ENCODE results near the gene MRPS18A. TPM values are rescaled to one million over a fixed set of nuclear protein-coding genes. Genes with fewer than 3 reads are reported as not detected.

Gene MRPS18A
- total and polyA plus RNA-seq, 9 of the 15 experiments (the other 6 are each of a cell fraction or from before 2014, with no cell fraction given): 87.5 to 243 (median 125) TPM

DNA sequence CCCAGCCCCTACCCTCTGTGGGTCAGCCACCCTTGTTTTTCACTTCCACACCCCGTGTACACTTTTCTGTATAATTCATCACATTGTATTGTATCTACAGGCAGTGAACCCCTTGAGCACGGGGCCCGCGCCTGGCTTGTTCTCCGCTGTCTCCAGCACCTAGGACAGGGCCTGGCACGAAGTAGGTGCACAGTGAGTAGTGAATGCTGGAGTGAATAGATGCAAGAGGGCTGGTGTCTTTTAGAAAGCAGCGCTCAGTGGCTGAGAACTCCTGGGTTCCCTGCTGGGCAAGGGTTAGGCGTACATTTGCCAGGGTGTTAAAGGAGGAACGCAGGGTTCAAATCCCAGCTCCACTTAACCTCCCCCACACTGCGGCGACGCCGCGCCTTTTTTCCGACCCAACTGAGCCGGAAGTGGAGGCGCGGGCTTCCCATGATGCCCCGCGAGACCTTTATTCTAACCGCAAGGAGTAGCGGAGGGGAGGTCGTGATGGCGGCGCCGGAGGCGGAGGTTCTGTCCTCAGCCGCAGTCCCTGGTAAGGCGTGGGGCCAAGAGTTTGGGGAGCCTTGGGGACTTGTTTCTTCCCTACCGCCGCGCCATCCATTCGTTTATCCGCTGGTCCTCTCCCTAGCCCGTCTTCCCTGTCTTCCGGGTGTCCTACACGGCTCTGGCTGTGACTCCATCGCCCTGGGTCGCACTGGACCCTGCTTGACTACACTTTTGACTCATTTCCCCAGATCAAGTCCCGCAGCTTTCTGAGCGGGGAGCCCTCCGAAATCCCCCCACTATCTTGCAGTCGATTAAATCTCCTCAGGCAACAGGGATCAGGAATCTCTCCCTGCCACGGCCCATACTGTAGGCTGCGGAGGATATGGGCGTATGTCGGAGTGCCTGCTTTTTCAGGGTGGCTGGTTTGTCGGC is 51.9 kb downstream of the MRPS18A start, which contains the start of gene MAD2L1BP (continued):
- TF ChIP-seq MED1 (CRISPR knock-in tag; IDR thresholded peaks at IDR 0.05; ENCODE audit: borderline replicate concordance) (no peak), GABPB1 (CRISPR knock-in tag; IDR thresholded peaks at IDR 0.05) (peak; percentile 90), ZNF785 (CRISPR knock-in tag; IDR thresholded peaks at IDR 0.05) (no peak), MYBL2 (IDR thresholded peaks at IDR 0.05; ENCODE audit: low read depth) (no peak; the same call in 1 of the 2 replicates), MYBL2 (CRISPR knock-in tag; IDR thresholded peaks at IDR 0.05; ENCODE audit: borderline replicate concordance) (no peak), TCF7L2 (IDR thresholded peaks at IDR 0.05; ENCODE audit: low read depth, low read length) (0 out of 2 replicates have a peak, but pooled peaks have one; percentile 9), ZNF507 (tag; conservative IDR thresholded peaks at IDR 0.05) (no peak), SOX6 (IDR thresholded peaks at IDR 0.05) (peak; percentile 70; the same call in 1 of the 2 replicates), RCOR1 (IDR thresholded peaks at IDR 0.05; ENCODE audit: borderline replicate concordance in 1 of 2, low read depth in 2 of 2, low read length in 2 of 2) (peak; percentile 90 to 98), SLC30A9 (CRISPR knock-in tag; IDR thresholded peaks at IDR 0.05) (no peak), CBX1 (IDR thresholded peaks at IDR 0.05; ENCODE audit: low read depth) (peak; percentile 48; the same call in 1 of the 2 replicates), RBM25 (IDR thresholded peaks at IDR 0.05; ENCODE audit: low read depth, low read length, severe bottlenecking) (peak; percentile 66), ZNF668 (CRISPR knock-in tag; IDR thresholded peaks at IDR 0.05) (peak; percentile 80; the same call in 1 of the 2 replicates), GATA2 (CRISPR knock-in tag; IDR thresholded peaks at IDR 0.05) (peak; percentile 16; the same call in 1 of the 2 replicates), TEAD4 (IDR thresholded peaks at IDR 0.05; ENCODE audit: low read length) (peak; percentile 66; the same call in 1 of the 2 replicates), TEAD4 (CRISPR knock-in tag; IDR thresholded peaks at IDR 0.05; ENCODE audit: borderline replicate concordance) (no peak), ASH1L (IDR thresholded peaks at IDR 0.05; ENCODE audit: borderline replicate concordance, low read depth, partially characterized antibody) (peak; percentile 36), HNRNPLL (IDR thresholded peaks at IDR 0.05; ENCODE audit: low read depth, low read length, poor library complexity, severe bottlenecking) (peak; percentile 51), PTBP1 (IDR thresholded peaks at IDR 0.05; ENCODE audit: low read depth, low read length) (peak; percentile 86; the same call in 1 of the 2 replicates)
- TF ChIP-seq, protein P1, sequence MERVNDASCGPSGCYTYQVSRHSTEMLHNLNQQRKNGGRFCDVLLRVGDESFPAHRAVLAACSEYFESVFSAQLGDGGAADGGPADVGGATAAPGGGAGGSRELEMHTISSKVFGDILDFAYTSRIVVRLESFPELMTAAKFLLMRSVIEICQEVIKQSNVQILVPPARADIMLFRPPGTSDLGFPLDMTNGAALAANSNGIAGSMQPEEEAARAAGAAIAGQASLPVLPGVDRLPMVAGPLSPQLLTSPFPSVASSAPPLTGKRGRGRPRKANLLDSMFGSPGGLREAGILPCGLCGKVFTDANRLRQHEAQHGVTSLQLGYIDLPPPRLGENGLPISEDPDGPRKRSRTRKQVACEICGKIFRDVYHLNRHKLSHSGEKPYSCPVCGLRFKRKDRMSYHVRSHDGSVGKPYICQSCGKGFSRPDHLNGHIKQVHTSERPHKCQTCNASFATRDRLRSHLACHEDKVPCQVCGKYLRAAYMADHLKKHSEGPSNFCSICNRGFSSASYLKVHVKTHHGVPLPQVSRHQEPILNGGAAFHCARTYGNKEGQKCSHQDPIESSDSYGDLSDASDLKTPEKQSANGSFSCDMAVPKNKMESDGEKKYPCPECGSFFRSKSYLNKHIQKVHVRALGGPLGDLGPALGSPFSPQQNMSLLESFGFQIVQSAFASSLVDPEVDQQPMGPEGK (CRISPR knock-in tag; IDR thresholded peaks at IDR 0.05; ENCODE audit: borderline replicate concordance): no peak
- TF ChIP-seq, protein P2, sequence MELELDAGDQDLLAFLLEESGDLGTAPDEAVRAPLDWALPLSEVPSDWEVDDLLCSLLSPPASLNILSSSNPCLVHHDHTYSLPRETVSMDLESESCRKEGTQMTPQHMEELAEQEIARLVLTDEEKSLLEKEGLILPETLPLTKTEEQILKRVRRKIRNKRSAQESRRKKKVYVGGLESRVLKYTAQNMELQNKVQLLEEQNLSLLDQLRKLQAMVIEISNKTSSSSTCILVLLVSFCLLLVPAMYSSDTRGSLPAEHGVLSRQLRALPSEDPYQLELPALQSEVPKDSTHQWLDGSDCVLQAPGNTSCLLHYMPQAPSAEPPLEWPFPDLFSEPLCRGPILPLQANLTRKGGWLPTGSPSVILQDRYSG (tag; conservative IDR thresholded peaks at IDR 0.05; ENCODE audit: low read depth): 0 out of 2 replicates have a peak, but pooled peaks have one; percentile 21
- TF ChIP-seq, protein P3, sequence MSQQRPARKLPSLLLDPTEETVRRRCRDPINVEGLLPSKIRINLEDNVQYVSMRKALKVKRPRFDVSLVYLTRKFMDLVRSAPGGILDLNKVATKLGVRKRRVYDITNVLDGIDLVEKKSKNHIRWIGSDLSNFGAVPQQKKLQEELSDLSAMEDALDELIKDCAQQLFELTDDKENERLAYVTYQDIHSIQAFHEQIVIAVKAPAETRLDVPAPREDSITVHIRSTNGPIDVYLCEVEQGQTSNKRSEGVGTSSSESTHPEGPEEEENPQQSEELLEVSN (IDR thresholded peaks at IDR 0.05; ENCODE audit: borderline replicate concordance in 1 of 2, extremely low read depth in 1 of 2, insufficient read depth in 1 of 2, insufficient read length in 1 of 2, low read depth in 1 of 2, low read length in 1 of 2, poor library complexity in 1 of 2, severe bottlenecking in 1 of 2): peak; percentile 79 to 85
